GM18868 (cell line): ENCODE measurements around the gene SLC1A7.

Experiments used
- ATAC-seq: cut with Tn5 transposase; IDR thresholded peaks from one replicate; pipeline ENCODE4 v1.9.1; 2021; ENCODE audit warnings: mild to moderate bottlenecking, moderate library complexity; ENCODE audit not compliant: unreplicated experiment

The SLC1A7 gene

DNA sequence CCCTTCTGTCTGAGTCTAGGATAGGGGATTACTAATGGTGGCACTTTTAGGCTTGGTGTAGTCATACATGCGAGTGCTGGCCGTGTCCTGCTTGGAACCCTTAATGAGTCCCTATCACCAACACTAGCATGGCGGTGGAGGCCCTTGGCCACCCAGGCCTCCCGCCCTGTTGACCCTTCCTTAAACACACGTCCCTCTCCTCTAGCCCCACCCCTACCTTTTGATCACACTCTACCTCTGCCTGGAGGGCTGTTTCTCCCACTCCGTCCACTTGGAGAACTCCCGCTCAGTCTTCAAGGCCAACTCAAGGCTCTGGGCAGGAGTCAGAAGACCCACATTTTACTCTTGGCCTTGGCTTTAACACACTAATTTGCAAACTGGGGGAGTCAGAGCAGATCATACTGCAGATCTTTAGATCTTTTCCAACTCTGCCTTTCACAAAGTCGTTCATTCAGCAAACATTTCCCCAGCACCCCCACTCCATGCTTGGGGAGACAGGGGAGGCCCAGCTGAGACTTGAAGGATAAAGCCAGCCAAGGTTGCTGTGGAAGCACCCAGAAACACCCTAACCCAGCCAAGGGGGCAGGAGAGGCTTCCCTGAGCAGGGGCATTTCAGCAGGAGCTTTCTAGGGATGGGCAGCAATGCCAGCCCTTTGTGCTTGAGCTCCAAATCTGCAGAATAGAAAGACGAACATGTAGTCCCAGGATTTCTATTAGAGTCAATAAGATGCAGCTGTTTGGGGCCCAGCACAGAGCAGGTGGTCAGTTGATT lies 78.5 kb downstream of the SLC1A7 start:
- ATAC-seq, result no peak

- ATAC-seq, result no peak
Observed at GRCh38 chr1:53062708-53063591, 79.5 kb downstream of the SLC1A7 start.

GRCh38 chr1:53061859-53062707 lies 80.4 kb downstream of the SLC1A7 start, which contains the start of gene PODN:
PODN (plus strand) TSS chr1:53062213; CDS start chr1:53069856, 7,643 bp downstream.
- no peak for ATAC-seq

DNA sequence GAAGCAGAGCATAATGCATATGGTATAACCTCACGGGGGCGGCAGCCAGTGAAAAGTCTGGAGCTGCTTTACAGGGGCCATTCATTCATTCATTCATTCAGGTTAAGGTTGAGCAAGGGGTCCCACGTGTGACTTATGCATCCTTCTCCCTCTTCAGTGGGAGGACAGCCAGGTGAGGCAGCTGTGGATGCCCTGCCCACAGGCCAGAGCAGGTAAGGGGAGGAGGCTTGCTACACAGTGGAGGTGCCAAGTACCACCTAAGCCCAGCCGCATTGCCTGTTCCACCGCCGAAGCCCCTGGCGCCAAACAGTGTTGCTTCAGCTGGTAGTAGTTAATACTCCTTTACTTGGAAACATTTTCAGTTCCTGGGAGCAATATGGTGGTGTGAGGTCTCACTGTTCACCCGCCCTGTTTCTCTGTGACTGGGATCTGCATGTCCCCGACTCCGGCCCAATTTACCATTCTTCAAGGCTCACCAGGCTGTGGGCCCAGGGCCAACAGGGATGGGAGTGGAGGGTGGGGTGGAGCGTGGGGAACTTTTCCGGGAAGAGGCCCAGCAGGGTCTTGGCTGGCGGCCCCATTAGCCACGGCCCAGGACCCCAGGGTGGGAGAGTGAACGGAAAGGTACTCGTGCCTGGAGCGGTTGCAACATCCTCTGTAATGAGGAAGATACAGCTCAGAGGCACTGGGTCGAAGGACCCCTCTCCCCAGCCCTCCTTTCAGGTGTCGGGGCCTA lies 81.1 kb downstream of the SLC1A7 start:
- no peak for ATAC-seq

DNA sequence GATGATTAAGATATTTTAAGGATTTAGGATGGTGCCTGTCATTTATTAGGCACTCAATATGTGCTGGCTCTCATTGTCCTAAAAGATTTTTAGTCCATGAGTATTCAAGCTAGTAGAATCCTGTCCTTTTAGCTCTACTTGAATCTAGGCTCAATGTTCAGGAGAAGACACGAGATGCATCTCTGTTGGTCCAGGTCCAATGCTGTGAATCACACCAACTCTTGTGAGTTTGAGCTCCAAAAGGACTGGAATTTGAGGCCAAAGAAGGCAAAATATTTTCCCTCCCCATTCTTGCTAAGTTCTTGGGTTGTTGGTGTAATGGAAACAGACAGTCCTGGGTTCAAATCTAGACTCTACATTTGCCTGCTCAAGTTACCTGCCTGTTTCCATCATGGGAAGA lies 81.9 kb downstream of the SLC1A7 start:
- no peak for ATAC-seq

DNA sequence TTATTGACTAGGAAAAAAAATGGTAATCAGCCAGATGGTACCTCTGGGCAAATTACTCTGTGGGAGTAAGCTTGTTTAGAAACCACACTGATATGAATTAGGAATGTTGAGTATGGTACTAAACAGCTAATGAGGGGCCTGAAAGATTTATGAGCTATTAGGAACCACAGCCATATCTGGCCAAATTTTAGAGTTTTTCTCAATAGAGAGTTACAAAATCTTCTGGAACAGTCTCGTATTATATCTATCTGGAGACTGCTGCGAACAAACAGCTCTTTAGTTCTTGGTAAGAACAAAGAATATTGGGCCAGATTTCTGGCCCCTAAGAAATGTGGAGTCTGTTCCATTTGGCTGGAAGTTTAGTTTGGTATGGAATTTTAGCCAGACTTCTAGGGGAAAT lies 85.3 kb downstream of the SLC1A7 start:
- no peak for ATAC-seq

GRCh38 chr1:53051676-53052075 lies 90.8 kb downstream of the SLC1A7 start:
- ATAC-seq, result no peak

DNA sequence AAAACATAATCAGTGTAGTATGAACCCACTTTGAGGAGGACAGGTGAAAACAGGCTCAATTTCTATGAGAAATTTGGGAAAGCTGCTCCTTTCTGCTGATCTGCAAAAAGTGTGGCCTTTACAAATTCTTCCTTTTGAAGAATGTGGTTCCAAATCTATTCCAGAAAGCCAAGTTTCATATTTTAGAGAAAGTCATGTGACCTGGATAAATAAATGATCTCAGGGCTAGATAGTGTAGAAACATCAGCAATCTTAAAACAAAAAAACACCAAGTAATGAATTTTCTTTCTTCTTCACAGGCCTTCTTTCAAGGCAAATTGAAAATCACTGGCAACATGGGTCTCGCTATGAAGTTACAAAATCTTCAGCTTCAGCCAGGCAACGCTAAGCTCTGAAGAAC lies 92.1 kb downstream of the SLC1A7 start:
- no peak for ATAC-seq

DNA sequence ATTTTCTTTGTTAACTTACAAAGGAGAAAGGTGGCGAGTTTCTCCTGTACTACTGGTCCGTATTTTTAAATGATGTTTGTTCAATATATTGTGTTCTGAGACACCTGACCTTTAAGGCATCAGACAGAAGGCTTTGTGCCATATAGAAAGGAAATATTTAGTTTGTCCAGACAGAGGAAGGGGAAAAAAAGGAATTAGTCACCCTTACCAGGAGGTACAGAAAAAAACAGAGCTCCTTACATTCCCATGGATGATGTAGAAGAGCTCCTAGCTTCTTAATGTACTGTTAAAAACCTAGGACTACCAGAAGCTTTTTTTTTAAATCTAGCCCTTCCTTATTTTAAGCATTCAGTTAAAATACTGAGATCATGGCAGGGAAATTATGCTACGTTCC lies 92.9 kb downstream of the SLC1A7 start:
- no peak for ATAC-seq

DNA sequence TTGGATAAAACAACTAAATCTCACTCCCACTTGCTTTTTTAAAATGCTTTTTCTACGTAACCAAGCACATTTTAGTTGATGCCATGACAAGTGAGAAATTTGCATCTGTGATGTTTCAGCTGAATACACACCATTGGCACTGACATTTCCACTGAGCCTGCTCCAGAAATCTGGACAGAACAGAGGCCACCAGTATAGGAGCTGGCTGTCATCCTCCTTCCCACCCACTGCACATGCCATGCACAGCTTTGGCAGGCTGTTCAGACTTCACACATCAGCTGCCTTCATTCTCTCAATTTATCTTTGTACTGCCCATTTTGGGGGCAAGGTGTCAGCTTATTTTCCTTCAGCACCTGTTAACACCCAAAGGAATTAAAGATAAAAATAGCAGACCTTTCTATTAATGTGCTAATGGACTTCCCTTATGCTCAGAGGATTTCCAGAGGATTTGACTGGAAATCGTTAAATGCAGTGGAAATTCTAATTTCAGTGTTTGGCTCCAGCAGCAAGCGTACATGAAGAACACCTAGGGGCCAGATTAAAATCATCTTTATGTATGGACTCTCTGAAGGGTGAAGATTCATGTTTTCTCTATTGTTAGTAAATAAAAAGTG lies 93.4 kb downstream of the SLC1A7 start:
- ATAC-seq, result no peak

DNA sequence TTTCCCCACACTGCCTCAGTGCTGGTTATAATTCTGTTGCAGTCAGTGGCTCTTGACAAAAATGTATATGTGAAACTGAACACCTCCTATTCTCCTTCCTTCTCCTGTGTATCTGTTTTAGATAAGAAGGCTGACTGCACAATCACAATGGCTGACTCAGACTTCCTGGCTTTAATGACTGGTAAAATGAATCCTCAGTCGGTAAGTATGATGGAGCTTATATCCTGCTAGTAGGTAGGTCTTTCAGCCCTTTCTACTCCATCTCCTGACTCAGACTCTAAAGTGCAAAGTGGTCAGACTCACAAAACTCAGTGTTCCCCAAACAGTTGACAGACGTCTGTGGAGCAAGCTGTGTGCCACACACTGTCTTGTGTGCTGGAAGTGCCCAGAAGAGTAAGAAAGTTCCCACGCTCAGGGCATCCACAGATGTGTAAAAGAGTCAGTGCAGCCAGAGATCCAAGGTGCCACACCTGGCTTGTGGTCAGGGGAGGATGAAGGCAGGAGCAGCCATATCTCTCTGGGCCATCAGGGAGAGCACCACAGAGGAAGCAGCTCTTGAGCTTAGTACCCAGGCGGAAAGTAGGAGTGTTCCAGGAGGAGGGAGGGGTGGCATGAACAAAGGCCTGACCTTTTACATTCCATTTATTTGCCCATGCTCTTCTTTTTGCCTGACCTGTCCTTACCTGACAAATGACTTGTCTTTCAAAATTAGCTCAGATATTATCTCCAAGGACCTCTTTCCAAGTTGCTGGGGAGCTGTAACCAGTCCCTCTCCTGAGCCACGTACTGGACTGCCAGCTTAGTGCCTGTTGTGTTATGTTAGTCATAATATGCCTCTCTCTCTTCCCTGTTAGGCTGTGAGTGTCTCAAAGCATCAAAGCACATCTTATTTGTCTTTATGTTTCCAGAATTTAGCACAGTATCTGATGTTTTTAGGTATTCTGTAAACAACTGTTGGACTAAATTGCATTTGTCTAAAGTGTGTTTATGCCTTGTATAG lies 94.4 kb downstream of the SLC1A7 start:
- no peak for ATAC-seq

GRCh38 chr1:53046930-53047329 lies 95.5 kb downstream of the SLC1A7 start:
- ATAC-seq, result no peak

GRCh38 chr1:53044926-53045325 lies 97.5 kb downstream of the SLC1A7 start:
- no peak for ATAC-seq

DNA sequence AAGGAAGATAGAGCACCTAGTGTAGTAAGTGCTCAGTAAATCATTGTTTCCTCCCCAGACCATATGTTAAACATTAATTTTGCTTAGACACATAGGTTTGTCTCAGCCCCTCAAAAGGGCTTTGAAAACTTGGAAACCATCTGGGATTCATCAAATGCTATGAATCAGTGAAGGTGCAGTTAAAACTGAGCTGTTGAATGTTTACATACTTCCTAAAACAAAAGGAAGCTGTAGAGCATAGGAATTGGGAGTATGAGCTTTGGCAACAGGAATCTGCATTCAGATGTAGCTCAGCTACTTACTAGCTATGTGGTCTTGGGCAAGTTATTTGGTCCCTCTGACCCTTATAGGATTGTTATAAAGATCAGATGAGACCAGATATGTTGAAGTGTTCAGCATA lies 99.2 kb downstream of the SLC1A7 start:
- no peak for ATAC-seq

- ATAC-seq, result no peak
Observed at GRCh38 chr1:53038566-53038965, 103.9 kb downstream of the SLC1A7 start.
